RWPE1 (cell line): ENCODE results near the gene FAM118B.

Experiments
- CTCF ChIA-PET: fragments of 350-600 bp; sonication (Branson Sonifier 250); formaldehyde crosslinking; extraction: SDS; loops from one replicate; lab custom pipeline; 2021; lab: Yijun Ruan, JAX
- POLR2A ChIA-PET: fragments of 400-600 bp; formaldehyde crosslinking; extraction: SDS; loops from one replicate; lab custom pipeline; 2020; ENCODE audit warnings: antibody characterized with exemption; ENCODE audit not compliant: low non-redundant PET; lab: Yijun Ruan, JAX
- DNase-seq: peaks from one replicate; pipeline ENCODE4 v3.0.0; 2012; ENCODE audit warnings: low spot score
- H3K27ac ChIP-seq: fragments of 450-650 bp; 2 replicates; pipeline ENCODE4 v1.5.1; 2017
- TF ChIP-seq, protein P1 (sequence below): fragments of 450-650 bp; conservative IDR thresholded peaks from 2 replicates; pipeline ENCODE4 v1.5.1; 2017; ENCODE audit warnings: low read depth, mild to moderate bottlenecking

FAM118B gene

DNA sequence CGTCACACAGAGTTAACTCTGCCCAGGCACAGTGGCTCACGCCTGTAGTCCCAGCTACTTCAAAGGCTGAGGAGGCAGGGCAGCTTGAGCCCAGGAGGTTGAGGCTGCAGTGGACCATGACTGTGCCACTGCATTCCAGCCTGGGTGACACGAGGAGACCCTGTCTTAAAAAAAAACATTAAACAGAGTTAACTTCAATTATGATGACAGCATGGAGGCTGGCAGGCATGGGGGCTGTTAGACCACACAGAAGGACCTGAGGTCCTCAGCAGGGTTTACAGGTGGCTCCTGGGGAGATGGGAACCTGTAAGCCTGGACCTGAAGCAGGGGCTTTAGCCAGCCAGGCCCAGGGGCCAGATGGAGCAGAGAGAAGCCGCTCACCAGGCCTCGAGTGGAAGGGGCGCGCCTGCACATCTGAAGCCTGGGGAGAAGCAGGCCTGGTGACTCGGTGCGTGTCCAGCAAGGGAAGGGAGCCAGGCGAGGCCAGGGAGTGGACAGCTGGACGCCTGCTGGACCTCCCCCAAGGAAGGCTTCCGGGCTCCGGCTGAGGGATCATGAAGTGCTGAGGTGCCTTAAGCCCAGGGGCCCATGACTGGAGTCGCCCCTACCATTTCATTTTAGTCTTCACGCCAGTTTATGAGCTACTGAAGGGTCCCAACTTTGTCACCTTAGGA, 25.4 kb upstream of the FAM118B start:
- POLR2A ChIA-PET = no interaction called here
- CTCF ChIA-PET = interaction anchor here (0.6 kb wide), 1 partner anchor 47 kb away, joined by 4 read pairs; no protein-coding TSS in a partner anchor
- TF ChIP-seq, protein P1, sequence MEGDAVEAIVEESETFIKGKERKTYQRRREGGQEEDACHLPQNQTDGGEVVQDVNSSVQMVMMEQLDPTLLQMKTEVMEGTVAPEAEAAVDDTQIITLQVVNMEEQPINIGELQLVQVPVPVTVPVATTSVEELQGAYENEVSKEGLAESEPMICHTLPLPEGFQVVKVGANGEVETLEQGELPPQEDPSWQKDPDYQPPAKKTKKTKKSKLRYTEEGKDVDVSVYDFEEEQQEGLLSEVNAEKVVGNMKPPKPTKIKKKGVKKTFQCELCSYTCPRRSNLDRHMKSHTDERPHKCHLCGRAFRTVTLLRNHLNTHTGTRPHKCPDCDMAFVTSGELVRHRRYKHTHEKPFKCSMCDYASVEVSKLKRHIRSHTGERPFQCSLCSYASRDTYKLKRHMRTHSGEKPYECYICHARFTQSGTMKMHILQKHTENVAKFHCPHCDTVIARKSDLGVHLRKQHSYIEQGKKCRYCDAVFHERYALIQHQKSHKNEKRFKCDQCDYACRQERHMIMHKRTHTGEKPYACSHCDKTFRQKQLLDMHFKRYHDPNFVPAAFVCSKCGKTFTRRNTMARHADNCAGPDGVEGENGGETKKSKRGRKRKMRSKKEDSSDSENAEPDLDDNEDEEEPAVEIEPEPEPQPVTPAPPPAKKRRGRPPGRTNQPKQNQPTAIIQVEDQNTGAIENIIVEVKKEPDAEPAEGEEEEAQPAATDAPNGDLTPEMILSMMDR = no peak
- H3K27ac ChIP-seq = no peak overlapping the region
- no peak for DNase-seq

DNA sequence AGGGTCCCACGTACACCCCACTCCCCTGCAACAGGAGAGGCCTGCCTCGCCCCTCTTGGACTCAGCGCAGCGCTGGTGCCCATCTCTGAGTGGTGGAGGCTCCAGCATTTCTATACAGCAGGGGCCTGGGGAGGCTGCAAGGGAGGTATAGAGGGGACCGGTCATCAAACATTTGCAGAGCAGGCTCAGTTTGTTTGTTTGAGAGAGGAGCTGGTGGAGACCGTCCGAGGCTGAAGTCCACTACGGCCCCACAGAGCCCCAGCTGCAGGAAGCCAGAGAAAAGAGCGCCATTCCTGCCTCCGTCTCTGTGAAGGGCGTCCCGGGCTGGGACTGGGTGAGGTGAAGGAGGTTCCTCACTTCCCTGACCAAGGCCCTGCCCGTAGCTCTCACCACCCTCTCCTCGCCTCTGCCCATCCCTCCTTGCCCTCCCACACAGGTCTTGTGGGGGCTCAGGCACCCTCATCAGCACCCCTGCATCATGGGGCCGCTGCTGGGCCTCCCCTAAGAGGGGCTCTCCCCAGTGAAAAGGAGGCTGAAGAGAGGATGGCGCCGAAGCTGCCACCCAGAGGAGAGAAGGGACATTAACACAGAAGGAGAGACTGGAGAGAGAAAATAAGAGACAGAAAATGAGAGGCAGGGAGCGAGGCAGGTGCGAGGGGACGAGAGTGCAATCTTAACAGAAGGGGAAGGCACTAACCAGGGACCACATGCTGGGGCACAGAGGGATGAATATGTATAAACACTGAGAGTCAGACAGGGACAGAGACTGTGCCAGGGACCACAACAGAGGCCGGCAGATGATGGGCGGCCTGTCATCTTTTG, 24.7 kb upstream of the FAM118B start:
- H3K27ac ChIP-seq = no peak overlapping the region
- TF ChIP-seq, protein P1 = no peak
- no peak for DNase-seq
- POLR2A ChIA-PET = no interaction called here
- CTCF ChIA-PET = interaction anchor here (0.6 kb wide), 1 partner anchor 48 kb away, joined by 4 read pairs; no protein-coding TSS in a partner anchor

DNA sequence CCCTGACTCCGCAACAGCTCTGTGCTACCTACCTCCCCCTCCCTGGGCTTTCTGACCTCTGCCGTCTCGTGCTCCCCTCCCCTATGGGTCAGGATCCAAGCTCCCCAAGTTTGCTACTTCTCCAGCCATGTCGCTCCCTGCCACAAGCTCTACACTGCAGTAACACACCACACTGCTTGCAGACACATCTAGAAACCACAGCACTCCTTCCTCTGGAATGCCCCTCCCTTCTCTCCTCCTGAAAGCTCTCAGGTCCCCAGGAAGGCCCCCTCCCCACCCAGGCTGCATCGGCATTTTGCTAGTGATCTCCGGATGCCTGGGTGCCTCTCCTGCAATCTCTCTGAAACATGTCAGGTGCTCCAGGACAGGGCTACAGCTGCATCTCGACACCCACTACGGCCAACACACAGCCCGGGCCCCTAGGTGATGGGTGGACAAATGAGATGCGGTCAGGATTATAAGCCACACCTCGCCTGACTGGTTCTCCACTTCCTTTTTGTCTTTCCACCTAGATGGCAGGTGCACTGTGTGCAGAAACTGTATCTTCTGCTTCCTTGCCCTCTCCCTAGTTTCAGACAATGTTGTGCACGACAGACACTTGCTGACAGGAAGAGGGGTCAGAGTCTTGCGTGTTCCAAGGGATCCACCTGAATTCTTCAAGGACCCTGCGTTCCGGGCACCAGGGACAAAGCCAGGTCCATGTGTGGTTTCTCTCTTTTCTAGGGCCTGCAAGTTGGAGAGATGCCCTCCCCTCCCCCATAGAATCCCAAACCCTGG, 23.1 kb upstream of the FAM118B start:
- H3K27ac ChIP-seq = 0 out of 2 replicates have a peak overlapping the region, but pooled peaks have one; percentile 13
- TF ChIP-seq, protein P1 = no peak
- CTCF ChIA-PET = interaction anchor here (0.7 kb wide), 1 partner anchor 14 kb away, joined by 3 read pairs; no protein-coding TSS in a partner anchor
- POLR2A ChIA-PET = no interaction called here
- DNase-seq = no peak

DNA sequence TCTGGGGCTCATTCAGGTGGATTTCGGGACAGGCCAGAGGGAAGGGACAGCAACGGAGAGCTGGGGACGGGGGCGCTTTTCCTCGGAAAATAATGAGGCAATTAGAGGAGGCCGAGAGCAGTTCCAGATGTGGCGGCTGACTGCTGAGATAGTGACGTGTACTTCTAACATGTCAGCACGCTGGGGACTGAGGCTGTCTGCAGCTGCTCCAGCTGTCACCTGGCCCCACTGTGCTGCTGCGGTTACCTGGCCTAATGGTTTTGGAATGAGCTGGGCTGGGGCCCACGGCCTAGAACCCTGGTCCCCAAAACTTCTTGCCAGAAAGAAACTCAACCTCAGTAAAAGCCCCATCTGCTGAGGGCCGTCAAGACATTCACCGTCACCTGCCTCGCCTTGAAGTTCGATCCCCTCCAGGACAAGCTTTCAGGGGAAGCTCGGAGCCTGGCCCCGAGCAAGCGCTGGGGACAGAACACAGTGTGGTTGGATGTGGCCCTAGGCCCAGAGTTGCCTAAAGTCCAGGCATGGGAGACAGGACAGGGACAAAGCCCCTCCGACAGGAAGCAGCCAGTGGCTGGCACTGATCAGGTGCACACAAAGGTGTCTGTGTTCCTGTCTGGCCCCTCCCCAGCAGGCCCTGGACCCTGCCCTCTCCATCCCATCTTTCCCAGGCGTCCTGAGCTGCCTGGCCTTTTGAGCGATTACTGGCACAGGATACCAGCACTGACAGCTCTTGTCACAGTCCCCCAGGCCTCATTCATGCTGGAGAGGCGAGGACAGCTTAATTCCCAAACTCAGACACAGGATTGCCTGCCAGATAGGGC, 22.3 kb upstream of the FAM118B start:
- CTCF ChIA-PET = interaction anchor here (0.6 to 0.7 kb wide), 2 partner anchors 13 to 246 kb away, joined by 3 read pairs; no protein-coding TSS in a partner anchor
- peak overlapping the region; percentile 13; the same call in 1 of the 2 replicates for H3K27ac ChIP-seq
- POLR2A ChIA-PET = interaction anchor here (0.6 kb wide), 1 partner anchor 781 kb away, joined by 3 read pairs; no protein-coding TSS in a partner anchor
- no peak for DNase-seq
- TF ChIP-seq, protein P1 = no peak

GRCh38 chr11:126190792-126191191, 20.8 kb upstream of the FAM118B start:
- TF ChIP-seq, protein P1 = no peak
- ChIA-PET POLR2A (no interaction called here), CTCF (interaction anchor here (0.6 kb wide), 1 partner anchor 280 kb away, joined by 3 read pairs; no protein-coding TSS in a partner anchor)
- H3K27ac ChIP-seq = peak overlapping the region; percentile 13; the same call in 1 of the 2 replicates
- no peak for DNase-seq
